HEK293 (cell line): Measurements from ENCODE around the gene MSI2.

ENCODE experiments used
- CTCF ChIP-seq: fragments of 450-650 bp; formaldehyde crosslinking; IDR thresholded peaks from 2 replicates; pipeline ENCODE4 v1.5.1; 2016; ENCODE audit warnings: missing biosample characterization, missing genetic modification characterization
- PRDM2 ChIP-seq: fragments of 450-650 bp; formaldehyde crosslinking; IDR thresholded peaks from 2 replicates; pipeline ENCODE4 v1.5.1; 2016; ENCODE audit warnings: missing biosample characterization, missing genetic modification characterization, borderline replicate concordance
- PRDM4 ChIP-seq: fragments of 450-650 bp; formaldehyde crosslinking; IDR thresholded peaks from 2 replicates; pipeline ENCODE4 v1.5.1; 2017; ENCODE audit warnings: missing biosample characterization, missing genetic modification characterization
- SETDB1 ChIP-seq: IDR thresholded peaks from one replicate; pipeline ENCODE4 v1.6.1; 2017; ENCODE audit warnings: mild to moderate bottlenecking, low read length, moderate library complexity, mixed read lengths; ENCODE audit not compliant: insufficient read length
- ZBTB21 ChIP-seq: fragments of 450-650 bp; formaldehyde crosslinking; IDR thresholded peaks from 2 replicates; pipeline ENCODE4 v1.5.1; 2017; ENCODE audit warnings: missing biosample characterization, missing genetic modification characterization
- ZBTB44 ChIP-seq: fragments of 450-650 bp; IDR thresholded peaks from 2 replicates; pipeline ENCODE4 v1.5.1; 2018; ENCODE audit warnings: missing biosample characterization, mild to moderate bottlenecking, missing genetic modification characterization
- ZNF274 ChIP-seq, 2 experiments: fragments of 200-500 bp in 1 of 2; fragments of 450-650 bp in 1 of 2; sonication (Bioruptor generic) in 1 of 2; formaldehyde crosslinking in 1 of 2; IDR thresholded peaks; 2 replicates each; pipeline versions ENCODE4 v1.5.1 to v1.6.1; 2014 to 2016; ENCODE audit warnings: borderline replicate concordance in 1 of 2, inconsistent platforms in 1 of 2, low read length in 1 of 2, missing biosample characterization in 1 of 2, missing genetic modification characterization in 1 of 2
- ZNF580 ChIP-seq: fragments of 450-650 bp; formaldehyde crosslinking; IDR thresholded peaks from 2 replicates; pipeline ENCODE4 v1.5.1; 2016; ENCODE audit warnings: missing biosample characterization, missing genetic modification characterization

GRCh38 chr17:57235124-57235523 is 21.2 kb upstream of the MSI2 start:
- TF ChIP-seq ZNF580 (tag by site-specific recombination) (no peak), ZNF274 (IDR thresholded peaks at IDR 0.05; ENCODE audit: low read length) (no peak), ZNF274 (tag by site-specific recombination; IDR thresholded peaks at IDR 0.05; ENCODE audit: borderline replicate concordance) (no peak), CTCF (tag by site-specific recombination) (no peak), SETDB1 (no peak), ZBTB21 (no peak), PRDM2 (no peak), PRDM4 (tag by site-specific recombination) (no peak), ZBTB44 (no peak)
